NCI-H2107 treated with DMSO at 0.1 percent for 48 hours (cell line): ENCODE measurements around the gene PCDHGA12.

Experiments used
- DNase-seq: peaks from one replicate; lab custom pipeline; 2025; ENCODE audit not compliant: unreplicated experiment; lab: John Stamatoyannopoulos, UW

The PCDHGA12 gene

GRCh38 chr5:141439411-141440141 lies 9.3 kb downstream of the PCDHGA12 start:
- DNase-seq: no peak

- DNase-seq: no peak
Observed at GRCh38 chr5:141440341-141440740, 10.0 kb downstream of the PCDHGA12 start.

GRCh38 chr5:141441571-141442170 lies 11.4 kb downstream of the PCDHGA12 start:
- DNase-seq: no peak

- no peak for DNase-seq
Observed at GRCh38 chr5:141465351-141465750, 35.0 kb downstream of the PCDHGA12 start.

GRCh38 chr5:141475625-141476131 lies 45.4 kb downstream of the PCDHGA12 start, which contains the start of gene PCDHGC3:
Gene PCDHGC3, plus strand, starts transcription at chr5:141475966. Its CDS starts 151 bp downstream, at chr5:141476117.
- peak; percentile 51 for DNase-seq

- DNase-seq: no peak
Observed at GRCh38 chr5:141476132-141476911, 46.0 kb downstream of the PCDHGA12 start.

- no peak for DNase-seq
Observed at GRCh38 chr5:141477044-141477575, 46.8 kb downstream of the PCDHGA12 start.

GRCh38 chr5:141477815-141478214 lies 47.5 kb downstream of the PCDHGA12 start:
- DNase-seq: no peak

GRCh38 chr5:141478321-141478945 lies 48.1 kb downstream of the PCDHGA12 start:
- no peak for DNase-seq

GRCh38 chr5:141479776-141480175 lies 49.5 kb downstream of the PCDHGA12 start:
- DNase-seq: no peak
